Kidney capillary endothelial cell (primary cell): ENCODE results near the gene VCAN.

ENCODE experiments used
- DNase-seq: peaks from one replicate; pipeline ENCODE4 v3.0.0-alpha.2; 2018; ENCODE audit warnings: low spot score

VCAN gene

DNA sequence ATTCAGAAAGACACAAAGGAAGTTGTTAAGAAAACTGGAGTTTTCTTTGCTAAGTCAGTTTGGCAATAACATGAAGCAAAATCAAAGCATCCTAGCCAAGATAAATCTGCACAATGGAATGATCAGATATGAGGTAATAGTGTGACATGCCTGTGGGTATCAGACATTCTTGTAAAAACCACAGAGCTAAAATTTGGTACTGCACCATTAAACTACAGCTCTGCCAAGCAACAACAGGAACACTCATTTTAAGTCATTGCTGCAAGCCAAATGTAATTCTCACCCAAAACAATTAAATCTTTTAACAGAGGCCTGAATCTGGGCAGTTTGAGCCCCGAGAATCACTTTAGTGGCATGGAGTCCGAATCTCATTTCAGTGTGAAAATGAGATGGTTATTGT is 96.6 kb downstream of the VCAN start:
- DNase-seq, result no peak

DNA sequence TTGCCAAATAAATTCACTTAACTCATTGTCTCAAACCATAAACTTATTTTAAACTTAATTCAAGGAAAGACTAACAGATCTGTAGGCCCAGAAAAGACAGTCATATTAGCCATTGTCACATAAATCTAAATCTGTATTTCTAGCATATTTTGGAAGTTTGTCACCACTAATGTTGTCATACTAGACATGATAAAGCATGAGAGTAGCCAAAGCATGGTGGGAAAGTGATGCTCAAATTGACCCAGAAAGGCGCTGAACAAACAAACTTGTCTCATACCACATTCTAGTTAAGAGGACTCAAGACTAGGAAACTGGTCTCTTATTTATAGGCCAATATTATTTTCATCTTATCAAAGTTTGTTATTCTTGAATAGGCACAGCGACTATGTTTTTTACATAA is 99.4 kb downstream of the VCAN start:
- no peak for DNase-seq

DNA sequence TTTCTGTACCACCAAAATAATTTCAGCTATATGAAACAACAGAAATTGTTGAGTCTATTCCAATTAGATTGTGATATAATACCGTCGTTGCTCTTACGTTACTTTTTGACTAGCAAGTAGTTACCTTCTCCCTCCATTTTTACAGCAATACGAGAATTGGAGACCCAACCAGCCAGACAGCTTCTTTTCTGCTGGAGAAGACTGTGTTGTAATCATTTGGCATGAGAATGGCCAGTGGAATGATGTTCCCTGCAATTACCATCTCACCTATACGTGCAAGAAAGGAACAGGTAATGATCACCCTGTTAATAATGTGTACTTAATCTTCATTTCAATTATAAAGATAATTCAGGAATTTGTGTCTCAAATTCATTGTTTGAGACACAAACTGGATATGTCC is 100.7 kb downstream of the VCAN start:
- DNase-seq, result no peak

DNA sequence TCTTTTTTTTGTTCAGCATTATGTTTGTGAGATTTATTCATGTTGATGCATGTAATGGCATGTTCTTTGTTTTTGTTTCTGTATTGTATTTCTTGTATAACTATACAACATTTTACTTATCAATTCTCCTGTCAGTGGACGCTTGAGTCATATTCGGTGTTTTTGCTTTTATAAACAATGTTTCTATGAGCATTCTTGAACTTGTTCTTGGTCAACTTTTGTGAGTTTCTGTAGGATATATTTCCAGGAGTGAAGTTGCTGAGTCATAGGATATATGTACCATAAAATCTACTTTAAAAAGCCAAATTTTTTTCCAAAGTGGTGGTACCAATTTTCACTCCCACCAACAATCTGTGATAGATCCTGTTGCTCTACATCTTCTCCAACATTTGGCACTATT is 104.8 kb downstream of the VCAN start:
- no peak for DNase-seq

DNA sequence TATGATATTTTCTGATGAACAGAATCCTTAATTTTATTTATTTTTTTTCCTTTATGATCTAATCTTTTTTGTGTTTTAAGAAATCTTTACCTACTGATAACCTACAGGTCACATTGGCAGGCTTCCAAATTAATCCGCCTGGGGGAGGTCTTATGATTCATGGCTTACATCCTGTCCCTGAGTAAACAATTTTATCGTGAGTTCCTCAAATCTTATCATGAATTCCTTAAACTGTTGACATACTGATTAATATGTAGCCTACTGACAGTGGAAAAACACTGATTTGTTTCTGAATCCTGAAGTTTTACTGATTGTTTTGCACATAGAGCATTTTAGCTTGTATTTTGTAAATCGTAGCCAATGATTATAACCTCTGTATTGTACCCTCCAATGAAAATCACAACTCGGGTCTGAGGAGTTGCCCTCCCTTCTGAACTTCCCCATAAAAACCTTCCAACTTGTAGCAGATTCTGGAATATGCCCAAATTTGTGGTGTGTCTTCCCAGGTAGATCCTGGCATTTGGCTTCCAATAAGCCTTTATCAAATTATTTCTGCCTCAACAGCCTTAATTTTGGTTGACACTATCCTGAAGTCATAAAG is 105.6 kb downstream of the VCAN start:
- peak; percentile 32 for DNase-seq

DNA sequence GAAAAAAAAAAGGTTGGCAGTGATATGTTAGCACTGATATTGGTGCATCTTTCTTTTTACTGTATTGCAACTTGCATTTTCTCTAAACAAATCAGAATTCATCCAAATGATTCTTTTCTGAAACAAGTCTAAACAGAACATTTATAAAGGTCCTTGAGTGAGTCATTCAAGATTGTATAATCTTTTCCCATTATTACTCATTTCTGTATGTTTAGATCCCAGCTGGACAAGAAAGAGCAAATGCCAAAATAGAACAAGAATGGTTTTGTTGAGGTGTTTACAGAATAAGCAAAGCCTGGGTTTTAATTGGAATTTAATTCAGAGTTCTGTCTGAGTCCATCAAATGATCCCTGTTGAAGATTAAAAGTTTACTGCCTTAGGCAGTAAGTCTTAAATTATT is 112.3 kb downstream of the VCAN start:
- DNase-seq, result peak; percentile 20

DNA sequence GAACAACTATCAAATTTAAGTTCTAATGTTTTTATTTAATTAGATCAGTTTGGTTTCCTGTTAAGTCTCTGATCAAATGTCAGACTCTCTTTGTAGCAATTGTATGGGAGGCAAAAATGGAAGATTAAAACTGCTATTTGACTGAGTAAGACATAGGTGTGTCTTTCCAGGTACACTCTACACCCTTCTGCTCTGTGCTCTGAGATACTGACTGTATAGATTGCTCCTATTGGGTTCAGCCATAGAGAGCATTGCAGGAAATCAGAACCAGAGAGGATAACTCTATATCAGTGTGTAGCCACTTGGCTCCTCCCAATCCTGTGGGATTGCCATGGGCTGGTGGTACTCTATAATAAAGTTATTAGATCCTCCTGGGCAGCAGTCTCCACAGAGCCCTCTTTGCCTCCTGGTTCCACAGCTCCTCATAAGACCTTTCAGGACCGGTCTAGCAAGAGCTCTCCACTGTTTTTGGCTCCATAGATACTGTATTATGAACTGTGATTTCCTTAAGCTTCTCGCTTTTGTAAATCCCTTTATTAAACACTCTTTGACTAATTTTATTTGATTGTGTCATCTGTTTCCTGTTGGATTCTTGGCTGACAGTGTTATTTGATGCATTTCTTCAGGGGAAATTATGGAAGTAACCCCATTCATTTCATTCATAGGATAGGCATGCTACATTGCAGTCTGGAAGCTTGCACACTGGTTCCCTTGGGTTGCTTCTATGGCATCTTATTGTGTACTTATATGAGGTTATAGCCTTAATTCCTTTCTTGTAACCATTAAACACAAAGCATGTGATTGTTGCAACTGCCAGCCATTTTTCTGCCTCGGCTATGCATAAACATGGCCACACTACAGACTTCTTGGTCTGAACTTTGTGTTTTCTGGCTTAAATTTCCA is 115.6 kb downstream of the VCAN start:
- peak; percentile 10 for DNase-seq

DNA sequence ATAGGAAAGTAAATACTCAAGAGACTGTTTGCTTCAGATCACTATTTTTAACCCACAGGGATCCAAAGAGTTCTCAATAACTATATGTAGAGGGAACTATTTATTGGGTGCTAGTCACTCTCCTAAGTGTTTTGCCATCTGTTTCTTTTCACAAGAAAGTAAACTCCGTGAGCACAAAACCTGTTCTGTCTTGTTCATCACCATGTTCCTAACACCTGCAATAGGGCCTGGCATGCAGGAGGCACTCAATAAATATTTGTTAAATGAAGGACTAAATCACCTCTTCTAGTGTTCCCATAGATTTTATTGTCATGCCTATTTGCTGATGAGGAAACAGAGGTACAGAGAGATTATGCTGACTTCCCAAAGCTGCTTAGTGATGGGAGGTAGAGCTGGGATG is 118.2 kb downstream of the VCAN start:
- DNase-seq, result no peak

DNA sequence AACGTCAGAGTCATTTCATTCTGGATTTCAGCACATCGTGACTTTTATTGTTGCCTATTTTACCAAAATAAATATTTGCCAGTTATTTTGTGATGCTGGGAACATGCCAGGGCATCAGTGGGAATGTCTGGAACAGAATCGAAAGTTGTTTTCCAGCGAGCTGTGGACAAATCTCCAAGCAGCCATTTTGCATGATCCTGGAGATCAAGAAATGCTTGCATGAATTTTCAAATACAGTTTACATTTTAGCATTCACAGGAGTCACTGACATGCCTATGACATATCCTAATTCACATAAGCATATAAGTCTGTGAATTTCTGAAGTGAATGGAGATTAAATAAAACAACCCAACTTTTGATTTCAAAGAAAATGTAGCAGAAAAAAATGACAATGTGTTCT is 119.4 kb downstream of the VCAN start:
- no peak for DNase-seq

DNA sequence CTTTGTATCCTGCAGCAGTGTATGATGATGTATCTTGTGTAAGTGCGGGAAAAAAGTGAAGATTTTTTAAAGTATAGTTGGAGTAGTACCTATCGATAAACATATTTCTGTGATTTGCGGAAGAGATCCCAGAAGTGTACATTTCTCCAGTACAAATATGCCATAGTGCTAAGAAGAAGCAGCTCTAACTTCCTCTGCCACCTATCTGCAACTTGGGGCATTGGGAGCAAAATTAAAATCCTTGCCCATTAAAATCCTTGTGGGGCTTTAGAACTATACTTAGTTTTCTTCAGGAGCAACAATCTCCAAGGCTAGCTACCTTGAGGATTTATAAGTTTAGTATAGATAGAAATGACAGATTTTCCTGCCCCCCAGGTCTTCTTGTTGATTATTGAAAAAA is 123.7 kb downstream of the VCAN start:
- no peak for DNase-seq

DNA sequence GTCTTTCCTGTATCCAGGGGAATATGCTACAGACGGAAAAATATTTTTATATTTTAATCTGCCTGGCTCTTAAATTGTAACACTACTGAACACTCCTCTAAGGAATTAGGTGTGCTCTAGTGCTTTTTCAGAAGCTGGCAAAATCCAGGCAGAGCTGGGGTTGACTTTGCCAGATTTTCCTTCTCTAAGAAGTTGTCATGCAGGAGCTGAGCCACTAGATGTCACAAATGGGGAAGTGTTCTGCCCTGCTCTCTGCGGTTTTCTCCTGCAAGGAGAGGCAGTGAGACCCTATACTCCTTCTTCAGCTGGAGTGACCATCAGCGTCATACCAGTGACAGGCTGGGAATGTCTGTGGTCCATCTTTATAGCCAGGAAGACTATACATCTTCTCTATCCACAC is 136.6 kb downstream of the VCAN start:
- DNase-seq, result peak; percentile 33

DNA sequence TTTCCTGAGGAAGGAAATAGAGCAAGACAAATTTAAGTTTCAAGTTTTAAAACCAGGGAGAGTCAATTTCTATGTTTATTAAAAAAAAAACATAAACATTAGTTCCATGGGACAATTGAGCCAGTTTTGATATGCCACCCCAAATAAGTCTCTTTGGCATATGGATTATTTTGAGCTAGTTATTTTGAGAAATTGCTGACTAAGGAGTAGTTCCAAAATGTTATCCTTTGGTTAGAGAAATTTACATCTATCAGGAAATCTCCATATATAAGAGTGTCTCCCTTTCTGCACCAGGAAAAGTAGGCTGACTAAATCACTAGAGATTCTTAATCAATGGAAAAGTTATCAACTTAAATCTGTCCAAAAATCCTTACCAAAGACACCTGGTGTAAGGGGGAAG is 143.3 kb downstream of the VCAN start:
- DNase-seq, result no peak

DNA sequence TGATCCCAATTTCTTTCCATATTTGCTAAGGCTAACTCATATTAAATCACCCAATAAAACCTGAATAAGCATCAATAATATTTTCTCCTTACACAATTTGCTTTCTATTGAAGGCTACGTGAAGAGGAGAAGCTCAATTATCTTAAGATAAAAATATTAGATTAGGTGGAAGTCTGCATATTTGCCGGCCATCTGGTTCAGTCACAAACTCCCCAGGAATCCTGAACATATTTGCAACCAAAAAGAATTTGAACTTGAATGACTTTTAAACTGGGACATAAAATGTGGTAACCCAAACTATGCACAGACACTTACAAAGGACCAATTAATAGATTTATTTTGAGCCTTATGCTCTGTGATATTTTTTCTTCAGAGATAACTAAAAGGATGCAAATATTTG is 156.8 kb downstream of the VCAN start:
- no peak for DNase-seq
